Heart left ventricle (tissue), 13 donors: ENCODE data around the gene ARID3A.

Experiments used
- CTCF ChIP-seq, 12 donors: fragments of 200-600 bp; sonication (generic) in 4 of 12; IDR thresholded peaks; one replicate each; pipeline versions ENCODE4 v1.5.0 to v1.8.0; 2018 to 2022; ENCODE audit warnings: antibody characterized with exemption in 12 of 12, mild to moderate bottlenecking in 5 of 12
- POLR2A ChIP-seq, 2 donors: fragments of 450-650 bp; IDR thresholded peaks; one replicate each; pipeline ENCODE4 v1.6.1; 2017; ENCODE audit warnings: antibody characterized with exemption in 2 of 2, mild to moderate bottlenecking in 2 of 2, moderate library complexity in 2 of 2
- donor health status: ischemic (EF 13 %, LVEDD 7.1; RV severe dilation, severe dysfunction).
- donor health status: DM: no; HTN: yes; CAD: no.
- donor health status: DM: no; HTN: no; CAD: no.
- donor health status: ischemic (EF 25% LVEDD 6.9; RV normal size, moderate dysfunction).
- donor health status: ischemic (EF 25% LVEDD 5.7; RV mildly dilated, moderate dysfunction).
- donor health status: ischemic (EF 35%, LVEDD 5.7; RV mildly dilated, moderate dysfunction).
- donor health status: nonischemic (EF 11% LVEDD 7.7; RV severe dilation, severe dysfunction).
- donor health status: DM: yes; HTN: yes; CAD: no.
- donor health status: PGD.
- donor health status: ischemic (EF 29% LVEDD 5.4; RV normal size, mild dysfunction).
- donor health status: nonischemic (EF 23%, LVEDD 6.1; RV moderate dilation, normal function).

GRCh38 chr19:960020-960419, 34.2 kb downstream of the ARID3A start:
- no peak for TF ChIP-seq POLR2A (IDR thresholded peaks at IDR 0.05)
- TF ChIP-seq CTCF (IDR thresholded peaks at IDR 0.05) = no peak
